Osteocyte (in vitro differentiated cells): ENCODE measurements around the gene CORO1C. TPM values are rescaled to one million over a fixed set of nuclear protein-coding genes. Genes with fewer than 3 reads are reported as not detected.

Source experiments
- DNase-seq: peaks from one replicate; pipeline ENCODE4 v3.0.0; 2021; ENCODE audit warnings: mixed read lengths; ENCODE audit not compliant: unreplicated experiment; ENCODE audit errors: extremely low spot score
- H3K27ac Mint-ChIP-seq: one replicate; pipeline ENCODE4 v1.8.0; 2021; ENCODE audit warnings: mild to moderate bottlenecking, mixed read lengths; ENCODE audit not compliant: unreplicated experiment
- H3K27me3 Mint-ChIP-seq: one replicate; pipeline ENCODE4 v1.8.0; 2021; ENCODE audit warnings: mixed read lengths; ENCODE audit not compliant: unreplicated experiment
- H3K36me3 Mint-ChIP-seq: one replicate; pipeline ENCODE4 v1.8.0; 2021; ENCODE audit warnings: mixed read lengths; ENCODE audit not compliant: unreplicated experiment
- H3K4me1 Mint-ChIP-seq: one replicate; pipeline ENCODE4 v1.8.0; 2021; ENCODE audit warnings: mixed read lengths; ENCODE audit not compliant: unreplicated experiment
- H3K4me3 Mint-ChIP-seq: one replicate; pipeline ENCODE4 v1.8.0; 2021; ENCODE audit warnings: mild to moderate bottlenecking, moderate library complexity, mixed read lengths; ENCODE audit not compliant: unreplicated experiment
- H3K9me3 Mint-ChIP-seq: one replicate; pipeline ENCODE4 v1.8.0; 2021; ENCODE audit warnings: mixed read lengths; ENCODE audit not compliant: unreplicated experiment
- total RNA-seq: library from RNA; stranded (reverse); gene quantifications from 2 replicates; pipeline ENCODE4 v1.2.1, GENCODE V29; 2021
- TF ChIP-seq, protein P1 (sequence below): fragments of 200-600 bp; sonication (generic); IDR thresholded peaks from 2 replicates; pipeline ENCODE4 v1.5.0; 2021; ENCODE audit warnings: antibody characterized with exemption, mild to moderate bottlenecking, moderate library complexity

CORO1C gene
- total RNA-seq, 1 donor from 2014 or later = 234 TPM

DNA sequence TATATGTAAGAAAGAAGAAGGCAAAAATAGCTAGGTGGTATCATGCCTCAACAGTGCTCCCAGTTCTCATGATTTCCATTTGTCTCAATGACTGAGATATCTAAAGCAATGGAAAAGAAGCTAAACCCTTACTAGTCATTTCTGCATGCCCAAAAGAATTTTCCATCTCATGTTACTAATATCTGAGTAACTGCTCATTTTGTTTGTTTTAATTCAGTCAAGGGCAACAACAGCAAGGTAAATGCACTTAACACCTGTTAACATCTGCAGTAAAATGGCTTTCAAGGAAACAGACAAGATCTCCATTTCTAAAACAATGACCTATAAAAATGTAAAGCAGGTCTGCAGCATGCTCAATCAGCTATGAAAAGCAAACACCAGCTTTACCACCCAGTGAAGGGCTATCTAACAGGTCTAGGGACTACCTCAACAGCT is 78.2 kb downstream of the CORO1C start:
- H3K9me3 Mint-ChIP-seq = no peaks in the 10 kb centered on the region
- no peak overlapping the region for H3K27ac Mint-ChIP-seq
- peaks cover 12% of the 10 kb centered on the region for H3K4me1 Mint-ChIP-seq
- H3K4me3 Mint-ChIP-seq = no peak overlapping the region
- H3K36me3 Mint-ChIP-seq = peaks cover 53% of the 10 kb centered on the region
- no peaks in the 10 kb centered on the region for H3K27me3 Mint-ChIP-seq
- no peak for DNase-seq
- TF ChIP-seq, protein P1, sequence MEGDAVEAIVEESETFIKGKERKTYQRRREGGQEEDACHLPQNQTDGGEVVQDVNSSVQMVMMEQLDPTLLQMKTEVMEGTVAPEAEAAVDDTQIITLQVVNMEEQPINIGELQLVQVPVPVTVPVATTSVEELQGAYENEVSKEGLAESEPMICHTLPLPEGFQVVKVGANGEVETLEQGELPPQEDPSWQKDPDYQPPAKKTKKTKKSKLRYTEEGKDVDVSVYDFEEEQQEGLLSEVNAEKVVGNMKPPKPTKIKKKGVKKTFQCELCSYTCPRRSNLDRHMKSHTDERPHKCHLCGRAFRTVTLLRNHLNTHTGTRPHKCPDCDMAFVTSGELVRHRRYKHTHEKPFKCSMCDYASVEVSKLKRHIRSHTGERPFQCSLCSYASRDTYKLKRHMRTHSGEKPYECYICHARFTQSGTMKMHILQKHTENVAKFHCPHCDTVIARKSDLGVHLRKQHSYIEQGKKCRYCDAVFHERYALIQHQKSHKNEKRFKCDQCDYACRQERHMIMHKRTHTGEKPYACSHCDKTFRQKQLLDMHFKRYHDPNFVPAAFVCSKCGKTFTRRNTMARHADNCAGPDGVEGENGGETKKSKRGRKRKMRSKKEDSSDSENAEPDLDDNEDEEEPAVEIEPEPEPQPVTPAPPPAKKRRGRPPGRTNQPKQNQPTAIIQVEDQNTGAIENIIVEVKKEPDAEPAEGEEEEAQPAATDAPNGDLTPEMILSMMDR = no peak

GRCh38 chr12:108650083-108650482 is 81.2 kb downstream of the CORO1C start:
- DNase-seq = no peak
- H3K4me3 Mint-ChIP-seq = no peak overlapping the region
- H3K4me1 Mint-ChIP-seq = peaks cover 12% of the 10 kb centered on the region
- H3K27me3 Mint-ChIP-seq = no peaks in the 10 kb centered on the region
- no peaks in the 10 kb centered on the region for H3K9me3 Mint-ChIP-seq
- peaks cover 61% of the 10 kb centered on the region for H3K36me3 Mint-ChIP-seq
- peak overlapping the region; percentile 64 for H3K27ac Mint-ChIP-seq
- TF ChIP-seq, protein P1 = no peak

GRCh38 chr12:108649669-108650068 is 81.6 kb downstream of the CORO1C start:
- DNase-seq = no peak
- H3K4me1 Mint-ChIP-seq = peaks cover 12% of the 10 kb centered on the region
- H3K36me3 Mint-ChIP-seq = peaks cover 63% of the 10 kb centered on the region
- H3K9me3 Mint-ChIP-seq = no peaks in the 10 kb centered on the region
- no peaks in the 10 kb centered on the region for H3K27me3 Mint-ChIP-seq
- H3K27ac Mint-ChIP-seq = peak overlapping the region; percentile 64
- TF ChIP-seq, protein P1 = no peak
- no peak overlapping the region for H3K4me3 Mint-ChIP-seq

DNA sequence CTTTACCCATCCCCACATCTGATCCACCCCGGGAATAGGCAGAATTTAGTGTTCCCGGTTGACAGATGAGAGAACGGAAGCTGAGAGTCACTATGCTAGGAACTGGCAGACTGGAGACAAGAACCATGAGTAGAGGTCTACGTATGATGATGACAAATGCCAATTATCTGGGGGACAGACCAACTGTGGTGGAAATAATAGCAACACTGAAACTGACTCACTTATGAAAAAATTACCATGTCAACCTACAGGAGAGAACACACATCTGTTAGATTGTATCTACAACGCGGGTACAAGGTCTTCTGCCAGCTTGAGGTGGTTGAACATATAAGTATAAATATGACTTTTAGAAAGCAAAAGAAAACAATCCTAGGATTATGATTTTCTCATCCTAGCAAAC is 82.2 kb downstream of the CORO1C start:
- no peak for DNase-seq
- Mint-ChIP-seq H3K9me3 (no peaks in the 10 kb centered on the region), H3K4me3 (no peak overlapping the region), H3K27ac (peak overlapping the region; percentile 64), H3K4me1 (peaks cover 16% of the 10 kb centered on the region), H3K36me3 (peaks cover 67% of the 10 kb centered on the region), H3K27me3 (no peaks in the 10 kb centered on the region)
- TF ChIP-seq, protein P1 = no peak

DNA sequence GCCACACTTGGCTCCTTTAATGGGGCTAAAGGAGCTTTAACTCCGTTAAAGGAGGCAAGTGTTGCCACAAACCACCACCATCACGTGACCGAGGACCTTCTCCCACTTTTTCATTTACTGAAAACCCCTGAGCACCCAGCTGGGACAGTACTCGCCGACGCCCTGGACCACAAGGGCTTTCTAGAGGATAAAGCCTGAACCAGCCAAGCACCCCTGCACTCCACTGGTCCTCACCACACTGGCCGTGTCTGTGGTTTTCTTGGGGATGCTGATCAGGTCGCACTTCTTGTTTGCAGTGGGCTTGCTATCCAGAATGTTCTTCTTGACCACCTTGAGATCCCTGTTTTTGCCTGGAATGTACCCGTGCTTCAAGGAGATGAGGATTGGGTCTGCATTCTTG is 82.9 kb downstream of the CORO1C start:
- peaks cover 69% of the 10 kb centered on the region for H3K36me3 Mint-ChIP-seq
- peak overlapping the region; percentile 32 for H3K27ac Mint-ChIP-seq
- no peak overlapping the region for H3K4me3 Mint-ChIP-seq
- H3K4me1 Mint-ChIP-seq = peaks cover 22% of the 10 kb centered on the region
- H3K27me3 Mint-ChIP-seq = no peaks in the 10 kb centered on the region
- TF ChIP-seq, protein P1 = no peak
- no peaks in the 10 kb centered on the region for H3K9me3 Mint-ChIP-seq
- DNase-seq = no peak
